H9 (cell line): Measurements from ENCODE around the gene FRYL. TPM values are rescaled to one million over a fixed set of nuclear protein-coding genes. Genes with fewer than 3 reads are reported as not detected.

Experiments used
- DNase-seq: peaks from one replicate; pipeline ENCODE4 v3.0.0-alpha.2; 2017
- H2AFZ ChIP-seq: one replicate; pipeline ENCODE4 v1.6.1; 2013; ENCODE audit warnings: mild to moderate bottlenecking, low read length, control low read depth, moderate library complexity
- H2AK5ac ChIP-seq: 2 replicates; pipeline ENCODE4 v1.6.1; 2013; ENCODE audit warnings: low read length, control low read depth, mixed read lengths; ENCODE audit not compliant: insufficient read length
- H2BK120ac ChIP-seq: one replicate; pipeline ENCODE4 v1.6.1; 2013; ENCODE audit warnings: low read depth, mild to moderate bottlenecking, low read length, control low read depth, inconsistent platforms; ENCODE audit not compliant: poor library complexity, severe bottlenecking
- H2BK12ac ChIP-seq: 2 replicates; pipeline ENCODE4 v1.6.1; 2013; ENCODE audit warnings: low read length, control low read depth, mixed read lengths, low read depth; ENCODE audit not compliant: insufficient read length
- H2BK15ac ChIP-seq: 2 replicates; pipeline ENCODE4 v1.6.1; 2013; ENCODE audit warnings: low read depth, low read length, control low read depth
- H2BK20ac ChIP-seq: one replicate; pipeline ENCODE4 v1.6.1; 2013; ENCODE audit warnings: low read depth, mild to moderate bottlenecking, low read length, control low read depth, inconsistent platforms; ENCODE audit not compliant: poor library complexity, severe bottlenecking
- H2BK5ac ChIP-seq: 2 replicates; pipeline ENCODE4 v1.6.1; 2013; ENCODE audit warnings: low read length, control low read depth, mixed read lengths; ENCODE audit not compliant: insufficient read length
- H3K14ac ChIP-seq: 2 replicates; pipeline ENCODE4 v1.6.1; 2013; ENCODE audit warnings: low read length, control low read depth; ENCODE audit not compliant: insufficient read depth
- H3K18ac ChIP-seq: 2 replicates; pipeline ENCODE4 v1.6.1; 2013; ENCODE audit warnings: low read depth, mild to moderate bottlenecking, mixed read lengths, low read length, control low read depth; ENCODE audit not compliant: insufficient read length
- H3K23ac ChIP-seq: 2 replicates; pipeline ENCODE4 v1.6.1; 2013; ENCODE audit warnings: low read length, control low read depth, mixed read lengths, low read depth; ENCODE audit not compliant: insufficient read length
- H3K23me2 ChIP-seq: 2 replicates; pipeline ENCODE4 v1.6.1; 2013; ENCODE audit warnings: low read depth, mild to moderate bottlenecking, mixed read lengths, low read length, control low read depth; ENCODE audit not compliant: insufficient read length, poor library complexity, severe bottlenecking
- H3K27ac ChIP-seq: 2 replicates; pipeline ENCODE4 v1.5.1; 2013; ENCODE audit warnings: low read length, control low read depth, mixed read lengths, low read depth; ENCODE audit not compliant: insufficient read length
- H3K27me3 ChIP-seq: 2 replicates; pipeline ENCODE4 v1.6.1; 2013; ENCODE audit warnings: low read length, control low read depth, inconsistent platforms; ENCODE audit not compliant: insufficient read depth
- H3K4ac ChIP-seq: 2 replicates; pipeline ENCODE4 v1.6.1; 2013; ENCODE audit warnings: low read depth, mild to moderate bottlenecking, control low read depth, inconsistent platforms, low read length, moderate library complexity
- H3K4me1 ChIP-seq: 2 replicates; pipeline ENCODE4 v1.6.1; 2013; ENCODE audit warnings: low read length, control low read depth, inconsistent platforms; ENCODE audit not compliant: insufficient read depth
- H3K4me2 ChIP-seq: 2 replicates; pipeline ENCODE4 v1.6.1; 2013; ENCODE audit warnings: low read length, control low read depth, mixed read lengths; ENCODE audit not compliant: insufficient read length, insufficient read depth
- H3K56ac ChIP-seq: 2 replicates; pipeline ENCODE4 v1.6.1; 2013; ENCODE audit warnings: low read depth, mild to moderate bottlenecking, mixed read lengths, low read length, control low read depth; ENCODE audit not compliant: insufficient read length
- H3K79me1 ChIP-seq: 2 replicates; pipeline ENCODE4 v1.6.1; 2013; ENCODE audit warnings: low read depth, mild to moderate bottlenecking, moderate library complexity, low read length, control low read depth, inconsistent platforms; ENCODE audit not compliant: insufficient read depth, poor library complexity, severe bottlenecking
- H3K79me2 ChIP-seq: 2 replicates; pipeline ENCODE4 v1.6.1; 2013; ENCODE audit warnings: low read length, control low read depth, inconsistent platforms; ENCODE audit not compliant: insufficient read depth
- H3K9ac ChIP-seq: 2 replicates; pipeline ENCODE4 v1.6.1; 2013; ENCODE audit warnings: low read length, control low read depth, mixed read lengths; ENCODE audit not compliant: insufficient read length; ENCODE audit errors: extremely low read depth
- H3K9me3 ChIP-seq: one replicate; pipeline ENCODE4 v1.6.1; 2013; ENCODE audit warnings: low read depth, low read length, inconsistent platforms; ENCODE audit not compliant: control insufficient read depth
- H3T11ph ChIP-seq: one replicate; pipeline ENCODE4 v1.6.1; 2013; ENCODE audit warnings: mild to moderate bottlenecking, low read length, control low read depth, inconsistent platforms
- H4K20me1 ChIP-seq: one replicate; pipeline ENCODE4 v1.6.1; 2013; ENCODE audit not compliant: control insufficient read depth, insufficient read length, insufficient read depth
- H4K5ac ChIP-seq: 2 replicates; pipeline ENCODE4 v1.6.1; 2013; ENCODE audit warnings: low read depth, mild to moderate bottlenecking, mixed read lengths, low read length, control low read depth; ENCODE audit not compliant: insufficient read length
- H4K8ac ChIP-seq: replicated peaks from 2 replicates; pipeline ENCODE4 v1.6.1; 2013; ENCODE audit warnings: low read length, control low read depth, mixed read lengths, low read depth; ENCODE audit not compliant: insufficient read length
- H4K91ac ChIP-seq: 2 replicates; pipeline ENCODE4 v1.6.1; 2013; ENCODE audit warnings: low read depth, mild to moderate bottlenecking, moderate library complexity, mixed read lengths, low read length, control low read depth; ENCODE audit not compliant: insufficient read length
- H3K27ac Mint-ChIP-seq, 3 experiments: 2 replicates in 2 of 3; 3 replicates in 1 of 3; pipeline ENCODE4 v1.8.0; 2020 to 2021; ENCODE audit warnings: mixed read lengths in 3 of 3, mild to moderate bottlenecking in 1 of 3, moderate library complexity in 1 of 3
- H3K27me3 Mint-ChIP-seq: 2 replicates; pipeline ENCODE4 v1.8.0; 2021; ENCODE audit warnings: low read depth, mild to moderate bottlenecking, moderate library complexity, mixed read lengths
- H3K36me3 Mint-ChIP-seq, 3 experiments: 2 replicates in 2 of 3; 3 replicates in 1 of 3; pipeline ENCODE4 v1.8.0; 2020 to 2021; ENCODE audit warnings: low read depth in 3 of 3, mixed read lengths in 3 of 3; ENCODE audit not compliant: insufficient read depth in 1 of 3
- H3K4me1 Mint-ChIP-seq, 2 experiments: 2 replicates each; pipeline ENCODE4 v1.8.0; 2020; ENCODE audit warnings: mixed read lengths in 2 of 2
- H3K4me3 Mint-ChIP-seq, 2 experiments: 2 replicates in 1 of 2; 3 replicates in 1 of 2; pipeline ENCODE4 v1.8.0; 2020 to 2021; ENCODE audit warnings: mild to moderate bottlenecking in 2 of 2, mixed read lengths in 2 of 2, moderate library complexity in 1 of 2
- H3K9me3 Mint-ChIP-seq, 2 experiments: 2 replicates in 1 of 2; 3 replicates in 1 of 2; pipeline ENCODE4 v1.8.0; 2020; ENCODE audit warnings: mild to moderate bottlenecking in 2 of 2, mixed read lengths in 2 of 2, moderate library complexity in 1 of 2
- CTCF ChIP-seq: fragments of 200-600 bp; sonication (generic); conservative IDR thresholded peaks from 3 replicates; pipeline ENCODE4 v1.8.0; 2021; ENCODE audit warnings: antibody characterized with exemption, mild to moderate bottlenecking
- WGBS: extraction: QIAGEN DNeasy Blood & Tissue Kit; methylation state at CpG from one replicate; pipeline ENCODE4 v1.1.7; 2013; ENCODE audit warnings: missing lambda C conversion rate, low lambda C conversion rate, mixed read lengths; ENCODE audit not compliant: insufficient read length; ENCODE audit errors: extremely low coverage; 5-methylcytosine and 5-hydroxymethylcytosine counted together
- total RNA-seq: library from RNA; stranded (reverse); gene quantifications from 2 replicates; pipeline ENCODE4 v1.2.1, GENCODE V29; 2021

Gene FRYL
- total RNA-seq, 1 experiment from 2014 or later = 31.5 TPM

- Mint-ChIP-seq H3K36me3 (peaks cover 7 to 28% (median 24%) of the 10 kb centered on the region in 3 experiments; a peak in 6 of 7 replicates), H3K4me1 (peaks cover 4 to 5% of the 10 kb centered on the region in 2 experiments), H3K27me3 (no peaks in the 10 kb centered on the region; the same call in 1 of the 2 replicates), H3K9me3 (no peaks in the 10 kb centered on the region), H3K4me3 (no peak overlapping the region), H3K27ac (peak overlapping the region in 1 of 3 experiments; percentile 73; a peak in 2 of 7 replicates)
- WGBS = no CpG with 5 or more reads among the region's 2 CpGs
- no peak overlapping the region for H2AFZ ChIP-seq
- no peaks in the 10 kb centered on the region for H3K9me3 ChIP-seq
- H2BK20ac ChIP-seq = no peak overlapping the region
- no peaks in the 10 kb centered on the region for H4K20me1 ChIP-seq
- H3K23ac ChIP-seq = no peak overlapping the region
- H3T11ph ChIP-seq = no peak overlapping the region
- TF ChIP-seq CTCF = no peak
- no peak for DNase-seq
- H3K27me3 ChIP-seq = no peaks in the 10 kb centered on the region
- no peak overlapping the region for H4K5ac ChIP-seq
- H3K27ac ChIP-seq = no peak overlapping the region
- H3K9ac ChIP-seq = no peak overlapping the region
- no peak overlapping the region for H3K4me2 ChIP-seq
- H3K23me2 ChIP-seq = no peaks in the 10 kb centered on the region
- H2AK5ac ChIP-seq = no peak overlapping the region
- no peak overlapping the region for H3K18ac ChIP-seq
- no peak overlapping the region for H4K91ac ChIP-seq
- H2BK12ac ChIP-seq = no peak overlapping the region
- no peak overlapping the region for H3K4ac ChIP-seq
- H2BK5ac ChIP-seq = no peak overlapping the region
- no peaks in the 10 kb centered on the region for H3K79me2 ChIP-seq
- H3K14ac ChIP-seq = no peak overlapping the region
- H3K4me1 ChIP-seq = no peaks in the 10 kb centered on the region; the same call in 1 of the 2 replicates
- H4K8ac ChIP-seq = no peak overlapping the region
- no peak overlapping the region for H3K56ac ChIP-seq
- no peak overlapping the region for H2BK120ac ChIP-seq
- H3K79me1 ChIP-seq = no peaks in the 10 kb centered on the region
- no peak overlapping the region for H2BK15ac ChIP-seq
Observed at GRCh38 chr4:48504026-48504330, 276.1 kb downstream of the FRYL start.
